K562 (cell line): ENCODE measurements around the gene DYNLT3. TPM values are rescaled to one million over a fixed set of nuclear protein-coding genes. Genes with fewer than 3 reads are reported as not detected.

Source experiments
- ATAC-seq: fragments of 200-7000 bp; cut with Tn5 transposase; 3 replicates; pipeline ENCODE4 v1.9.1; 2020; ENCODE audit warnings: moderate library complexity
- BruUV-seq: library from RNA; stranded (reverse); fragments of 400-500 nt; replicated peaks from 2 replicates; lab custom pipeline; 2021; lab: Mats Ljungman, UMichigan
- CTCF ChIA-PET: fragments of 300-600 bp; formaldehyde crosslinking; extraction: SDS; loops from one replicate; lab custom pipeline; 2021; ENCODE audit warnings: low intra/inter-chr PET ratio; lab: Yijun Ruan, JAX
- POLR2A ChIA-PET: fragments of 300-600, 350-650 bp; sonication (Branson Sonifier 250); formaldehyde crosslinking; extraction: SDS; loops from one replicate; lab custom pipeline; 2021; ENCODE audit warnings: antibody characterized with exemption, inconsistent platforms; lab: Yijun Ruan, JAX
- DNase-seq, 4 experiments: peaks; one replicate each; pipeline versions ENCODE4 v3.0.0 to v3.0.0-alpha.2; 2011 to 2018; ENCODE audit warnings: low spot score in 3 of 4, mixed read lengths in 3 of 4; ENCODE audit errors: extremely low read depth in 1 of 4
- FAIRE-seq: peaks from 2 replicates; lab custom pipeline; 2011; peaks lifted over from hg19 to GRCh38; lab: Jason Lieb, UNC
- H2AFZ ChIP-seq: 2 replicates; pipeline ENCODE4 v1.6.0; 2011; ENCODE audit warnings: low read depth, low read length, control low read depth, inconsistent platforms
- H3K27ac ChIP-seq: fragments of 200-600 bp; 3 replicates; pipeline ENCODE4 v1.8.0; 2011; ENCODE audit warnings: low read depth, mild to moderate bottlenecking, control low read depth, inconsistent platforms, low read length, moderate library complexity, mixed read lengths; ENCODE audit errors: extremely low read depth
- H3K27me3 ChIP-seq, 2 experiments: fragments of 300-600 bp in 1 of 2; 2 replicates in 1 of 2; 3 replicates in 1 of 2; pipeline versions ENCODE4 v1.6.0 to v1.8.0; 2011; ENCODE audit warnings: inconsistent platforms in 2 of 2, low read length in 2 of 2, mild to moderate bottlenecking in 1 of 2, mixed read lengths in 1 of 2, moderate library complexity in 1 of 2; ENCODE audit not compliant: control insufficient read depth in 2 of 2, insufficient read depth in 2 of 2
- H3K36me3 ChIP-seq: fragments of 300-600 bp; 3 replicates; pipeline ENCODE4 v1.8.0; 2011; ENCODE audit warnings: mild to moderate bottlenecking, low read length, inconsistent platforms; ENCODE audit not compliant: control insufficient read depth, insufficient read depth
- H3K4me1 ChIP-seq, 2 experiments: fragments of 200-600 bp in 1 of 2; replicated peaks in 1 of 2; 2 replicates in 1 of 2; 3 replicates in 1 of 2; pipeline versions ENCODE4 v1.5.1 to v1.8.0; 2011; ENCODE audit warnings: inconsistent platforms in 2 of 2, low read length in 2 of 2, mild to moderate bottlenecking in 1 of 2, mixed read lengths in 1 of 2, moderate library complexity in 1 of 2; ENCODE audit not compliant: control insufficient read depth in 2 of 2, insufficient read depth in 2 of 2
- H3K4me2 ChIP-seq: 2 replicates; pipeline ENCODE4 v1.6.1; 2011; ENCODE audit warnings: low read length, control low read depth, inconsistent platforms, mixed read lengths; ENCODE audit not compliant: insufficient read depth
- H3K4me3 ChIP-seq: fragments of 200-600 bp; sonication (generic), shearing (Covaris generic); 2 replicates; pipeline ENCODE4 v1.5.1; 2016; ENCODE audit warnings: control low read depth, inconsistent platforms
- H3K79me2 ChIP-seq: fragments of 200-600 bp; 3 replicates; pipeline ENCODE4 v1.8.0; 2011; ENCODE audit warnings: low read length, inconsistent platforms; ENCODE audit not compliant: control insufficient read depth, insufficient read depth
- H3K9ac ChIP-seq, 2 experiments: 2 replicates each; pipeline versions ENCODE4 v1.6.0 to v1.6.1; 2011; ENCODE audit warnings: low read depth in 2 of 2, low read length in 2 of 2, control low read depth in 1 of 2, inconsistent platforms in 1 of 2, mild to moderate bottlenecking in 1 of 2, mixed read lengths in 1 of 2; ENCODE audit not compliant: insufficient read depth in 1 of 2
- H3K9me1 ChIP-seq: one replicate; pipeline ENCODE4 v1.6.0; 2011; ENCODE audit warnings: inconsistent platforms, mild to moderate bottlenecking, low read length, moderate library complexity; ENCODE audit not compliant: control insufficient read depth, insufficient read depth
- H3K9me3 ChIP-seq: replicated peaks from 2 replicates; pipeline ENCODE4 v1.5.1; 2011; ENCODE audit warnings: low read depth, low read length, inconsistent platforms; ENCODE audit not compliant: control insufficient read depth, insufficient read depth
- H4K20me1 ChIP-seq: replicated peaks from 2 replicates; pipeline ENCODE4 v1.6.1; 2011; ENCODE audit warnings: low read length, inconsistent platforms, mixed read lengths; ENCODE audit not compliant: control insufficient read depth, insufficient read depth
- ETV6 ChIP-seq, 3 experiments: fragments of 150-350 bp in 1 of 3; sonication (generic) in 1 of 3; formaldehyde crosslinking in 1 of 3; IDR thresholded peaks; 2 replicates each; pipeline versions ENCODE4 v1.6.1 to v1.8.0; 2014 to 2022; ENCODE audit warnings: borderline replicate concordance in 2 of 3, low read depth in 2 of 3, antibody characterized with exemption in 1 of 3, low read length in 1 of 3, mild to moderate bottlenecking in 1 of 3, missing genetic modification reagents in 1 of 3
- HDAC3 ChIP-seq: fragments of 450-650 bp; IDR thresholded peaks from 2 replicates; pipeline ENCODE4 v1.6.1; 2018; ENCODE audit warnings: borderline replicate concordance, mild to moderate bottlenecking, moderate library complexity; ENCODE audit not compliant: partially characterized antibody
- KLF16 ChIP-seq: IDR thresholded peaks from 2 replicates; pipeline ENCODE4 v1.6.1; 2016; ENCODE audit warnings: antibody characterized with exemption
- LEF1 ChIP-seq: fragments of 450-650 bp; IDR thresholded peaks from 2 replicates; pipeline ENCODE4 v1.6.1; 2016; ENCODE audit warnings: mild to moderate bottlenecking
- SPI1 ChIP-seq: IDR thresholded peaks from 2 replicates; pipeline ENCODE4 v1.6.1; 2011; ENCODE audit warnings: low read depth, low read length, control low read depth, borderline replicate concordance
- ZNF184 ChIP-seq: sonication (generic); formaldehyde crosslinking; IDR thresholded peaks from 2 replicates; pipeline ENCODE4 v1.5.0; 2020; ENCODE audit warnings: missing genetic modification reagents
- WGBS: fragments of 100-300 bp; shearing (Covaris generic); methylation state at CpG from one replicate; pipeline ENCODE4 v1.1.6; 2016; ENCODE audit warnings: low coverage, mixed read lengths; ENCODE audit not compliant: insufficient coverage; ENCODE audit errors: missing lambda C conversion rate; 5-methylcytosine and 5-hydroxymethylcytosine counted together
- in situ Hi-C: fragments of 300-500 bp; cut with MboI; formaldehyde crosslinking; loops from 4 replicates; pipeline ENCODE4 v1.15.0; 2018; ENCODE audit warnings: inconsistent platforms, mixed read lengths
- intact Hi-C: fragments of 100-400 bp; cut with micrococcal nuclease; formaldehyde crosslinking; loops from 2 replicates; pipeline ENCODE4 v1.14.2; 2022
- polyA plus RNA-seq, 8 experiments: library from polyadenylated mRNA; depleted of rRNA in 4 of 8; stranded (reverse) in 5 of 8; unstranded in 3 of 8; fragments of >200 nt; fragmentation: Nextera tagmentation in 2 of 8; fragmentation: Illumina TruSeq in 1 of 8; extraction: Ambion mirVana in 2 of 8; extraction: Trizol in 1 of 8; gene quantifications; 2 replicates each; pipeline versions ENCODE4 v1.2.1 to v1.2.3, GENCODE V29; 2011 to 2014; ENCODE audit warnings: inconsistent platforms in 1 of 8, missing spikeins in 1 of 8
- total RNA-seq, 7 experiments: library from RNA; depleted of rRNA in 6 of 7; stranded (reverse); fragments of >200 nt in 6 of 7; fragmentation: Illumina TruSeq in 2 of 7; extraction: Trizol in 2 of 7; gene quantifications; 2 replicates each; pipeline versions ENCODE4 v1.2.1 to v1.2.3, GENCODE V29; 2011 to 2021; ENCODE audit warnings: low replicate concordance in 1 of 7
- TF ChIP-seq, protein P1 (sequence below): fragments of 450-650 bp; formaldehyde crosslinking; IDR thresholded peaks from 2 replicates; pipeline ENCODE4 v1.4.0; 2022; ENCODE audit warnings: mild to moderate bottlenecking, moderate library complexity

Gene DYNLT3
- total and polyA plus RNA-seq, 9 of the 15 experiments (the other 6 are each of a cell fraction or from before 2014, with no cell fraction given) = 4.5 to 17.5 (median 8.3) TPM

DNA sequence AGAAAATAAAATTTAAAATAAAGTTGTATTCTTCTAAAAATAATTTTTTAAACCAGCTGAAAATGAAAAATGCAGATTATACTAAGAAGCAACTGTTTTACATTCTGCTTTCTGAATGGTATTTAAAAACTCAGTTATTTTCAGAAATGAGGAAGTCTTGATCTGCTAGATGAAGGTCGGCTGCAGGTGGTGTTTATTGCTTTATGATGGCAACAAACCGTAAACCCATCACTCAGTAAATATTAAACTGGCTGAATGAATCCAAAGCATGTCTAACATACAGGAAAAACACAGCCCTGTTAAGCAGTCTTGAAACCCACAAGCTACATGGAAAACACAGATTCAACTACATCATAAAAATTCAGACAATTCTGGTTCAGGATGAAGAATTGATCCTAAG is 29.3 kb downstream of the DYNLT3 start:
- no TSS peak for BruUV-seq
- intact Hi-C loops = no loop called here

DNA sequence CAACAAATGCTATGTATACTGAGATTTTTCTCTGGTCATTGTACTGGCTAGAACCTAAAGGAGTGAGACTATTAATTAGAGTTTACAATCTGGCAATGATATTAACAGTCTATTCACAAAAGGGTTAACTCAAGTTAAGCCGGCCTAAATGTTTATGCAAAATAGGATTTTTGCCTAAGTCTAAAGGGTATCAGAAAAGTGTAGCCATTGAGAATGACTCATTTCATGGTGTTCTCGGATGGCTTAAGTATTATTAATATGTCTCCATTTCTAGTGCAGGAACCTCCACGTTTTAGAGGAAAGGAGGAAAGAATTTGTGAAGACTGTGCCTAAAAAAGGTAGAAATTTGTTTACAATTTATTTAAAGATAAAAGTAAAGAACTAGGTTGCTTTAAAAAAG is 29.8 kb downstream of the DYNLT3 start:
- Histone ChIP-seq H3K9ac (no peak overlapping the region), H3K36me3 (no peaks in the 10 kb centered on the region), H3K4me2 (no peak overlapping the region), H3K27ac (no peak overlapping the region), H4K20me1 (no peaks in the 10 kb centered on the region), H2AFZ (no peak overlapping the region), H3K79me2 (no peaks in the 10 kb centered on the region)
- ChIA-PET CTCF (no interaction called here), POLR2A (no interaction called here)
- DNase-seq (no peak), FAIRE-seq (no peak)
- intact Hi-C loops = no loop called here
- BruUV-seq = no TSS peak
- in situ Hi-C loops = no loop called here
- TF ChIP-seq, protein P1, sequence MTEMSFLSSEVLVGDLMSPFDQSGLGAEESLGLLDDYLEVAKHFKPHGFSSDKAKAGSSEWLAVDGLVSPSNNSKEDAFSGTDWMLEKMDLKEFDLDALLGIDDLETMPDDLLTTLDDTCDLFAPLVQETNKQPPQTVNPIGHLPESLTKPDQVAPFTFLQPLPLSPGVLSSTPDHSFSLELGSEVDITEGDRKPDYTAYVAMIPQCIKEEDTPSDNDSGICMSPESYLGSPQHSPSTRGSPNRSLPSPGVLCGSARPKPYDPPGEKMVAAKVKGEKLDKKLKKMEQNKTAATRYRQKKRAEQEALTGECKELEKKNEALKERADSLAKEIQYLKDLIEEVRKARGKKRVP (CRISPR knock-in tag) = no peak
- TF ChIP-seq, all 486 proteins: peak for 0
- Histone ChIP-seq H3K4me3 (no peak overlapping the region), H3K9me1 (no peaks in the 10 kb centered on the region), H3K27me3 (no peaks in the 10 kb centered on the region), H3K4me1 (no peaks in the 10 kb centered on the region; a peak in 2 of 5 replicates), H3K9me3 (no peaks in the 10 kb centered on the region)
- WGBS = 21% methylated on average over 3 of the region's 3 CpGs
- ATAC-seq = no peak

More for the DNA sequence above, 29.3 kb downstream of the DYNLT3 start:
- Histone ChIP-seq H3K9me3 (no peaks in the 10 kb centered on the region), H3K36me3 (no peaks in the 10 kb centered on the region), H3K4me1 (no peaks in the 10 kb centered on the region; a peak in 2 of 5 replicates), H3K27me3 (no peaks in the 10 kb centered on the region), H3K27ac (no peak overlapping the region), H3K9me1 (no peaks in the 10 kb centered on the region), H4K20me1 (no peaks in the 10 kb centered on the region), H3K4me3 (no peak overlapping the region), H3K9ac (no peak overlapping the region), H3K79me2 (no peaks in the 10 kb centered on the region), H3K4me2 (no peak overlapping the region), H2AFZ (no peak overlapping the region)
- ChIA-PET CTCF (no interaction called here), POLR2A (no interaction called here)
- no peak for FAIRE-seq
- 11% methylated on average over 2 of the region's 2 CpGs for WGBS
- no peak for DNase-seq
- no peak for ATAC-seq
- in situ Hi-C loops = no loop called here
- peak; percentile 58 for TF ChIP-seq SPI1
- no peak for TF ChIP-seq KLF16
- no peak for TF ChIP-seq ETV6 (IDR thresholded peaks at IDR 0.05; ENCODE audit: borderline replicate concordance in 1 of 2, low read depth in 2 of 2, low read length in 1 of 2)
- TF ChIP-seq ETV6 (CRISPR knock-in tag; IDR thresholded peaks at IDR 0.05; ENCODE audit: borderline replicate concordance) = no peak
- TF ChIP-seq ZNF184 (CRISPR knock-in tag) = no peak
- TF ChIP-seq HDAC3 = no peak
- no peak for TF ChIP-seq LEF1
